Transverse colon (tissue), 4 donors: Measurements from ENCODE around the gene PTX4.

ENCODE experiments used
- POLR2AphosphoS5 ChIP-seq, 3 donors: sonication (generic); formaldehyde crosslinking; IDR thresholded peaks; one replicate each; pipeline ENCODE4 v1.6.1; 2016; ENCODE audit warnings: antibody characterized with exemption in 3 of 3
- TF ChIP-seq, protein P1 (sequence below), 5 experiments: fragments of 200-600 bp in 3 of 5; fragments of 450-650 bp in 2 of 5; sonication (generic) in 3 of 5; IDR thresholded peaks; 1 replicate in 2 of 5; 2 replicates in 3 of 5; pipeline ENCODE4 v1.5.1; 2016 to 2017; ENCODE audit warnings: antibody characterized with exemption in 5 of 5, inconsistent platforms in 3 of 5, mild to moderate bottlenecking in 2 of 5, moderate library complexity in 1 of 5

DNA sequence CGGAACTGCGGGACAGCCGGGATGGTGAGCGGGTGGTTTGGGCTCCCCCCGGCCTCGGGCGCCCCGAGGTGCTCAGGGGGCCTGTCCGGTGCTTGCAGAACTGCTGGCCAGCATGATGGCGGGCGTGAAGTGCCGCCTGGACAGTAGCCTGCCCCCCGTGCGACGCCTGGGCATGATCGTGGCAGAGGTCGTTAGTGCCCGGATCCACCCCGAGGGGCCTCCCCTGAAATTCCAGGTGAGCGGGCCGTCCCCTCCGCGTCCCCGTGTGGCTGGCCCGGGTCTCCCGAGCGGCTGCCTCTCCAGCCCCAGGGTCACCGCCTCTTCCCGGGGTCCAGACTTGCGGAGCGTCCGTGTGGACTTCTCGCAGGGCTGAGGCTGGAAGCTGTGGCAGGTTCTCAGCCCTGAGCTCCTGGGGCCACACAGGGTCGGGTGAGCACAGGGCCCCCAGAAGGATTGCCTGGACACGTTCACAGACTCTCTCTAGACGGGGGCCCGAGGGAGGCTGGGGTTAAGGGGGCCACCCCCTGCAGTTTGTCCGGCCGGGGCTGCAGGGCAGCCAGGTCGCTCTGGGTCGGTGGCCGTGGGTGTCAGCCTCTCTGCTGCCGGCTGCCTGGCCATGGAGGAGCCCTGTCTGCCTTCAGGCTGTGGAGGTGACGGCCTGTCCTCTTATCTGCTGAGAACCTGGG, 11.9 kb upstream of the PTX4 start:
- TF ChIP-seq POLR2AphosphoS5 (IDR thresholded peaks at IDR 0.05), result no peak
- TF ChIP-seq, protein P1, sequence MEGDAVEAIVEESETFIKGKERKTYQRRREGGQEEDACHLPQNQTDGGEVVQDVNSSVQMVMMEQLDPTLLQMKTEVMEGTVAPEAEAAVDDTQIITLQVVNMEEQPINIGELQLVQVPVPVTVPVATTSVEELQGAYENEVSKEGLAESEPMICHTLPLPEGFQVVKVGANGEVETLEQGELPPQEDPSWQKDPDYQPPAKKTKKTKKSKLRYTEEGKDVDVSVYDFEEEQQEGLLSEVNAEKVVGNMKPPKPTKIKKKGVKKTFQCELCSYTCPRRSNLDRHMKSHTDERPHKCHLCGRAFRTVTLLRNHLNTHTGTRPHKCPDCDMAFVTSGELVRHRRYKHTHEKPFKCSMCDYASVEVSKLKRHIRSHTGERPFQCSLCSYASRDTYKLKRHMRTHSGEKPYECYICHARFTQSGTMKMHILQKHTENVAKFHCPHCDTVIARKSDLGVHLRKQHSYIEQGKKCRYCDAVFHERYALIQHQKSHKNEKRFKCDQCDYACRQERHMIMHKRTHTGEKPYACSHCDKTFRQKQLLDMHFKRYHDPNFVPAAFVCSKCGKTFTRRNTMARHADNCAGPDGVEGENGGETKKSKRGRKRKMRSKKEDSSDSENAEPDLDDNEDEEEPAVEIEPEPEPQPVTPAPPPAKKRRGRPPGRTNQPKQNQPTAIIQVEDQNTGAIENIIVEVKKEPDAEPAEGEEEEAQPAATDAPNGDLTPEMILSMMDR (IDR thresholded peaks at IDR 0.05), result no peak
